GM12878 (cell line): Measurements from ENCODE around the gene C16orf96. TPM values are rescaled to one million over a fixed set of nuclear protein-coding genes. Genes with fewer than 3 reads are reported as not detected.

ENCODE experiments used
- ATAC-seq: fragments of 200-7000 bp; cut with Tn5 transposase; 3 replicates; pipeline ENCODE4 v1.9.1; 2020; ENCODE audit warnings: mild to moderate bottlenecking, moderate library complexity
- BruUV-seq: library from RNA; stranded (reverse); fragments of 400-500 nt; replicated peaks from 2 replicates; lab custom pipeline; 2021; lab: Mats Ljungman, UMichigan
- CTCF ChIA-PET: fragments of 300-600 bp; sonication (Branson Sonifier 250); formaldehyde crosslinking; extraction: SDS; loops from one replicate; lab custom pipeline; 2021; ENCODE audit warnings: inconsistent platforms; lab: Yijun Ruan, JAX
- POLR2A ChIA-PET: fragments of 350-600 bp; formaldehyde crosslinking; extraction: SDS; loops from one replicate; lab custom pipeline; 2021; ENCODE audit warnings: inconsistent platforms; lab: Charles Lee
- RAD21 ChIA-PET: fragments of 300-600 bp; sonication (Branson Sonifier 250); formaldehyde crosslinking; loops from one replicate; lab custom pipeline; 2023; ENCODE audit warnings: antibody characterized with exemption; ENCODE audit not compliant: unreplicated experiment; lab: Charles Lee
- SMC1A ChIA-PET: fragments of 300-600 bp; sonication (Branson Sonifier 250); formaldehyde crosslinking; loops from one replicate; lab custom pipeline; 2023; ENCODE audit not compliant: unreplicated experiment, uncharacterized antibody; lab: Charles Lee
- DNase-seq: peaks from one replicate; pipeline ENCODE4 v3.0.0-alpha.2; 2011; ENCODE audit warnings: low read depth, low spot score
- FAIRE-seq: peaks from 3 replicates; lab custom pipeline; 2011; peaks lifted over from hg19 to GRCh38; lab: Jason Lieb, UNC
- H2AFZ ChIP-seq: 2 replicates; pipeline ENCODE4 v1.6.0; 2011; ENCODE audit warnings: low read depth, low read length, control low read depth; ENCODE audit not compliant: control insufficient read depth
- H3K27ac ChIP-seq: 2 replicates; pipeline ENCODE4 v1.5.1; 2011; ENCODE audit warnings: control low read depth; ENCODE audit not compliant: control insufficient read depth, insufficient read depth
- H3K27me3 ChIP-seq, 2 experiments: replicated peaks in 1 of 2; 2 replicates each; pipeline versions ENCODE4 v1.6.0 to v1.6.1; 2011; ENCODE audit warnings: low read length in 1 of 2; ENCODE audit not compliant: control insufficient read depth in 2 of 2, insufficient read depth in 2 of 2
- H3K36me3 ChIP-seq, 2 experiments: 2 replicates each; pipeline ENCODE4 v1.5.1; 2011; ENCODE audit warnings: low read length in 1 of 2; ENCODE audit not compliant: control insufficient read depth in 2 of 2, insufficient read depth in 2 of 2
- H3K4me1 ChIP-seq: 2 replicates; pipeline ENCODE4 v1.6.1; 2011; ENCODE audit warnings: mild to moderate bottlenecking, low read length, moderate library complexity, mixed read lengths; ENCODE audit not compliant: control insufficient read depth, insufficient read depth
- H3K4me2 ChIP-seq: 2 replicates; pipeline ENCODE4 v1.6.0; 2011; ENCODE audit warnings: control low read depth; ENCODE audit not compliant: control insufficient read depth, insufficient read depth
- H3K4me3 ChIP-seq: fragments of 200-600 bp; sonication (generic); 2 replicates; pipeline ENCODE4 v1.5.1; 2016
- H3K79me2 ChIP-seq: 2 replicates; pipeline ENCODE4 v1.6.0; 2011; ENCODE audit warnings: low read length; ENCODE audit not compliant: control insufficient read depth, insufficient read depth
- H3K9ac ChIP-seq: 2 replicates; pipeline ENCODE4 v1.8.0; 2011; ENCODE audit warnings: low read length, control low read depth, mixed read lengths; ENCODE audit not compliant: control insufficient read depth, insufficient read depth
- H3K9me3 ChIP-seq: replicated peaks from 3 replicates; pipeline ENCODE4 v1.5.1; 2011; ENCODE audit warnings: mild to moderate bottlenecking, low read length; ENCODE audit not compliant: control insufficient read depth, insufficient read depth
- H4K20me1 ChIP-seq: 2 replicates; pipeline ENCODE4 v1.6.0; 2011; ENCODE audit not compliant: control insufficient read depth, insufficient read depth
- CHD2 ChIP-seq: IDR thresholded peaks from 2 replicates; pipeline ENCODE4 v1.6.1; 2011; ENCODE audit warnings: low read depth, low read length, improper control_type of control experiment, borderline replicate concordance
- CHD4 ChIP-seq: fragments of 200-600 bp; sonication (generic); IDR thresholded peaks from 2 replicates; pipeline ENCODE4 v1.6.1; 2016; ENCODE audit warnings: mild to moderate bottlenecking
- CREB1 ChIP-seq: IDR thresholded peaks from 2 replicates; pipeline ENCODE4 v1.6.1; 2012; ENCODE audit warnings: low read depth, mild to moderate bottlenecking, inconsistent platforms
- FOXM1 ChIP-seq: IDR thresholded peaks from 2 replicates; pipeline ENCODE4 v1.6.1; 2012; ENCODE audit warnings: low read depth, mild to moderate bottlenecking, inconsistent platforms, low read length, moderate library complexity
- IKZF1 ChIP-seq: fragments of 450-650 bp; conservative IDR thresholded peaks from 2 replicates; pipeline ENCODE4 v1.6.1; 2017; ENCODE audit warnings: antibody characterized with exemption, mild to moderate bottlenecking
- MYB ChIP-seq: fragments of 150-350 bp; IDR thresholded peaks from 2 replicates; pipeline ENCODE4 v1.6.1; 2014; ENCODE audit warnings: mild to moderate bottlenecking, low read depth, low read length, borderline replicate concordance
- NFIC ChIP-seq: IDR thresholded peaks from 2 replicates; pipeline ENCODE4 v1.6.1; 2012; ENCODE audit warnings: low read depth, mild to moderate bottlenecking, inconsistent platforms, low read length, moderate library complexity
- NR2C2 ChIP-seq: IDR thresholded peaks from 2 replicates; pipeline ENCODE4 v1.6.1; 2011; ENCODE audit warnings: borderline replicate concordance, low read depth; ENCODE audit not compliant: control insufficient read depth, insufficient read length
- STAT3 ChIP-seq: IDR thresholded peaks from 2 replicates; pipeline ENCODE4 v1.6.1; 2011; ENCODE audit warnings: low read depth, low read length, improper control_type of control experiment
- ZNF207 ChIP-seq: fragments of 450-650 bp; IDR thresholded peaks from 2 replicates; pipeline ENCODE4 v1.6.1; 2014; ENCODE audit warnings: antibody characterized with exemption, mild to moderate bottlenecking, borderline replicate concordance
- ZNF592 ChIP-seq: fragments of 450-650 bp; IDR thresholded peaks from 2 replicates; pipeline ENCODE4 v1.6.1; 2017; ENCODE audit warnings: mild to moderate bottlenecking, moderate library complexity
- WGBS: methylation state at CpG from one replicate; pipeline ENCODE4 v1.1.6; 2016; ENCODE audit warnings: low lambda C conversion rate; ENCODE audit not compliant: insufficient replicate concordance, insufficient coverage; ENCODE audit errors: missing lambda C conversion rate; 5-methylcytosine and 5-hydroxymethylcytosine counted together
- in situ Hi-C: fragments of 300-500 bp; cut with MboI; formaldehyde crosslinking; loops from 9 replicates; pipeline ENCODE4 v1.14.3; 2018; ENCODE audit warnings: mixed read lengths
- intact Hi-C: fragments of 100-400 bp; cut with micrococcal nuclease; formaldehyde crosslinking; loops from one replicate; pipeline ENCODE4 v1.14.2; 2022; ENCODE audit not compliant: unreplicated experiment
- polyA plus RNA-seq, 11 experiments: library from polyadenylated mRNA; depleted of rRNA in 4 of 11; unstranded in 6 of 11; stranded (reverse) in 5 of 11; fragments of >200 nt; fragmentation: Nextera tagmentation in 4 of 11; fragmentation: Illumina TruSeq in 1 of 11; extraction: Ambion mirVana in 4 of 11; extraction: Trizol in 1 of 11; gene quantifications; 1 replicate in 1 of 11; 2 replicates in 10 of 11; pipeline versions ENCODE4 v1.2.1 to v1.2.3, GENCODE V29; 2011 to 2016; ENCODE audit warnings: inconsistent platforms in 2 of 11, missing spikeins in 2 of 11, low read depth in 1 of 11
- total RNA-seq, 4 experiments: library from RNA; depleted of rRNA in 3 of 4; stranded (reverse); fragments of >200 nt in 3 of 4; fragmentation: Illumina TruSeq in 1 of 4; extraction: Trizol in 1 of 4; gene quantifications; 2 replicates each; pipeline versions ENCODE4 v1.2.1 to v1.2.3, GENCODE V29; 2013 to 2021
- TF ChIP-seq, protein P1 (sequence below): IDR thresholded peaks from 2 replicates; pipeline ENCODE4 v1.6.1; 2012; ENCODE audit warnings: low read depth, low read length, improper control_type of control experiment
- TF ChIP-seq, protein P2 (sequence below): IDR thresholded peaks from 2 replicates; pipeline ENCODE4 v1.6.1; 2011; ENCODE audit warnings: borderline replicate concordance, low read depth, mild to moderate bottlenecking, moderate library complexity, low read length; ENCODE audit not compliant: insufficient read depth, poor library complexity, severe bottlenecking
- TF ChIP-seq, protein P3 (sequence below): fragments of 450-650 bp; IDR thresholded peaks from 2 replicates; pipeline ENCODE4 v1.6.1; 2017; ENCODE audit warnings: borderline replicate concordance

The C16orf96 gene
- total and polyA plus RNA-seq, 10 of the 15 experiments (the other 5 are each of a cell fraction or from before 2014, with no cell fraction given) = 0.01 to 0.08 (median 0.01) TPM; not detected in 7

DNA sequence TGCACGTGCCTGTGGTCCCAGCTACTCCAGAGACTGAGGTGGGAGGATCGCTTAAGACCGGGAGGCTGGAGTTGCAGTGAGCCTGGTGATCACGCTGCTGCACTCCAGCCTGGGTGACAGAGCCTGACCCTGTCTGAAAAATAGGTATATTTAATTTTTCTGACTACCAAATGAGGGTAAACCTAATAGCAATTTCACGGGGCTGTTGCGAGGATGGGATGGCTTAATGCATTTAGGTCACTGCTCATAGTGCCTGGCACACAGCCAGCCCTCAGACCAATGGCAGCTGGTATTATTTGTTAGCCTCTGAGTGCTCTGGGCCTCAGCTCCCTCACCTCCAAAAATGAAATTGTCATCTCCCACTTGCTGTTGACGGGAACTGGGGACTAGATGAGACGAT lies 11.7 kb upstream of the C16orf96 start (continued):
- TF ChIP-seq MYB (no peak), CREB1 (no peak), NR2C2 (no peak)
- TF ChIP-seq, protein P1, sequence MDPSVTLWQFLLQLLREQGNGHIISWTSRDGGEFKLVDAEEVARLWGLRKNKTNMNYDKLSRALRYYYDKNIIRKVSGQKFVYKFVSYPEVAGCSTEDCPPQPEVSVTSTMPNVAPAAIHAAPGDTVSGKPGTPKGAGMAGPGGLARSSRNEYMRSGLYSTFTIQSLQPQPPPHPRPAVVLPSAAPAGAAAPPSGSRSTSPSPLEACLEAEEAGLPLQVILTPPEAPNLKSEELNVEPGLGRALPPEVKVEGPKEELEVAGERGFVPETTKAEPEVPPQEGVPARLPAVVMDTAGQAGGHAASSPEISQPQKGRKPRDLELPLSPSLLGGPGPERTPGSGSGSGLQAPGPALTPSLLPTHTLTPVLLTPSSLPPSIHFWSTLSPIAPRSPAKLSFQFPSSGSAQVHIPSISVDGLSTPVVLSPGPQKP = no peak

DNA sequence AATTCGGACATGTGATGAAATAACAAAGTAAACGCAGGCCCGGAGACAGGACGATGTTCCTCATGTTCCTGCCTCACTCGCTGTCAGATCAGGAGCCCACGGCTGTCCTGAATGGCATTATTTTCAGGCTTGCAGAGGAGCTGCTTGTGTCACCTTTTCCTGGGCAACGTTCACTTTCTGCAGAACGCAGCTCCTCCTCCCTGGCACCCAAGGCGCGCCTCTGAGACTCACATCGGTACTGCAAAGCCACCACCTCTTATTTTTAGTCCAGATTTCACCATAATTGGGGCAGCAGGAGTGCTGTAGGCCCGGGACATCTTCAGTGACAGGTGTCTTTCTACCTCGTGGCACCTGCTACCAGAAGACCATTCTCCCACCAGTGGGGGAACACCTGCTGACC lies 8.0 kb upstream of the C16orf96 start:
- ChIA-PET POLR2A (interaction anchor here (1.6 kb wide), 1 partner anchor 43 kb away, joined by 7 read pairs; no protein-coding TSS in a partner anchor), SMC1A (interaction anchor here (0.7 to 3.6 kb wide), 9 partner anchors 9 to 77 kb away, joined by 3 to 41 read pairs (median 5); partner anchors contain the start of genes HMOX2 and MGRN1), CTCF (interaction anchor here (0.6 to 8.6 kb wide), 16 partner anchors 8 to 1184 kb away, joined by 3 to 90 read pairs (median 4); partner anchors contain the start of genes C16orf96, CDIP1 and MGRN1), RAD21 (interaction anchor here (0.7 to 2.2 kb wide), 8 partner anchors 9 to 189 kb away, joined by 3 to 26 read pairs (median 4); partner anchors contain the start of genes CDIP1 and MGRN1)
- DNase-seq (no peak), FAIRE-seq (no peak), ATAC-seq (no peak)
- Histone ChIP-seq H3K9ac (no peak overlapping the region), H3K27ac (no peak overlapping the region), H3K79me2 (no peaks in the 10 kb centered on the region), H3K27me3 (no peaks in the 10 kb centered on the region), H3K4me1 (no peaks in the 10 kb centered on the region), H2AFZ (no peak overlapping the region), H3K4me2 (no peak overlapping the region), H3K4me3 (no peak overlapping the region), H3K36me3 (no peaks in the 10 kb centered on the region), H3K9me3 (no peaks in the 10 kb centered on the region), H4K20me1 (no peaks in the 10 kb centered on the region)
- intact Hi-C loops = loop anchor here (1.0 kb wide), 1 partner anchor 42 kb away; no protein-coding TSS in a partner anchor
- in situ Hi-C loops = no loop called here
- 69% methylated on average over 13 of the region's 13 CpGs for WGBS
- BruUV-seq = no TSS peak
- TF ChIP-seq CHD2 (no peak), ZNF592 (no peak), FOXM1 (no peak), STAT3 (no peak), IKZF1 (no peak), ZNF207 (no peak), NR2C2 (no peak), CHD4 (no peak), NFIC (no peak)
- TF ChIP-seq, protein P2, sequence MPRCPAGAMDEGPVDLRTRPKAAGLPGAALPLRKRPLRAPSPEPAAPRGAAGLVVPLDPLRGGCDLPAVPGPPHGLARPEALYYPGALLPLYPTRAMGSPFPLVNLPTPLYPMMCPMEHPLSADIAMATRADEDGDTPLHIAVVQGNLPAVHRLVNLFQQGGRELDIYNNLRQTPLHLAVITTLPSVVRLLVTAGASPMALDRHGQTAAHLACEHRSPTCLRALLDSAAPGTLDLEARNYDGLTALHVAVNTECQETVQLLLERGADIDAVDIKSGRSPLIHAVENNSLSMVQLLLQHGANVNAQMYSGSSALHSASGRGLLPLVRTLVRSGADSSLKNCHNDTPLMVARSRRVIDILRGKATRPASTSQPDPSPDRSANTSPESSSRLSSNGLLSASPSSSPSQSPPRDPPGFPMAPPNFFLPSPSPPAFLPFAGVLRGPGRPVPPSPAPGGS = no peak
- TF ChIP-seq, protein P3, sequence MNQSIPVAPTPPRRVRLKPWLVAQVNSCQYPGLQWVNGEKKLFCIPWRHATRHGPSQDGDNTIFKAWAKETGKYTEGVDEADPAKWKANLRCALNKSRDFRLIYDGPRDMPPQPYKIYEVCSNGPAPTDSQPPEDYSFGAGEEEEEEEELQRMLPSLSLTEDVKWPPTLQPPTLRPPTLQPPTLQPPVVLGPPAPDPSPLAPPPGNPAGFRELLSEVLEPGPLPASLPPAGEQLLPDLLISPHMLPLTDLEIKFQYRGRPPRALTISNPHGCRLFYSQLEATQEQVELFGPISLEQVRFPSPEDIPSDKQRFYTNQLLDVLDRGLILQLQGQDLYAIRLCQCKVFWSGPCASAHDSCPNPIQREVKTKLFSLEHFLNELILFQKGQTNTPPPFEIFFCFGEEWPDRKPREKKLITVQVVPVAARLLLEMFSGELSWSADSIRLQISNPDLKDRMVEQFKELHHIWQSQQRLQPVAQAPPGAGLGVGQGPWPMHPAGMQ = no peak
